ENCODE data around the gene KCNQ1. TPM values are rescaled to one million over a fixed set of nuclear protein-coding genes. Genes with fewer than 3 reads are reported as not detected.

KCNQ1 gene
- total and polyA plus RNA-seq, 8 donors, result 14.0 to 61.1 (median 46.7) TPM

DNA sequence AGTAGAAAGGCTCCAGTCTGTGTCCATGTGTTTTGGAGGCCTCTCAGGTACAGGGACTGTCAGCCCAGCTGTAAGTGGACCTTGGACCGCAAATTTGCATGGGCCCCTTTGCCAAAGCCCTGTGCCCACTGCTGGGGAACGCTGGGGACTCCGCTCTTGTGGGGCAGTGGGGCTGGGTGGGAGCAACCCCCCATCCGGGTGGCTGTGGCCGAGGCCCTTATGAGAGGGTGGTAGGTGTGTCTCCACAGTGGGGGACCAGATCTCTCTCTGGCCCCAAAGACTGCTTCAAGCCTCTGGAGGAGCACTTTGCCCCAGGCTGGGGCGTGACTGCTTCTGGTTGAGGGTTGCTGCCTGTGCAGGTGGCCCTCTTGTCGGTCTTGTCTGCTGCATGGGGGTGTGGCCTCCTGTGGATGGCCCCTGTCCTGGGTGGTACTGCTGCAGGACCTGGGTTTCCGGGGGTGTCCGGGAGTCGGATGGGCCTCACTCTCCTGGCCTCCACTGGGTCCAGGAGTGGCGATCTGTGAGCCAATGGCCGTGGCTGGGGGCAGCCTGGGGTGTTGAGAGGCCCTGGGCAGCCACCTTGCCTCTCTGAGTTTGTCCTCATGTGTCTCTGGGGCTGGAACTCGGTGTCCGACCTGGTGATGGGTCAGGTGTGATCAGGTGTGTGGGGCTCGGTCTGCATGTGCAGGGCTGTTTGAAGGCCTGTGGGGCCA lies 15.9 kb downstream of the KCNQ1 start:
- intact Hi-C loops (cut with DNase I), result no loop called here
- H3K4me1 ChIP-seq, result peaks cover 44 to 59% (median 54%) of the 10 kb centered on the region in 3 donors
- no peaks in the 10 kb centered on the region for H3K9me3 ChIP-seq
- no peak overlapping the region for H3K4me3 ChIP-seq
- ATAC-seq (peak in 1 of 4 donors; percentile 3), FAIRE-seq (no peak), DNase-seq (peak in 1 of 6 donors; percentile 76)
- H3K36me3 ChIP-seq, result no peaks in the 10 kb centered on the region
- WGBS, 2 donors, result 68 to 77% methylated on average over 15 of the region's 15 CpGs
- TF ChIP-seq, protein P1, sequence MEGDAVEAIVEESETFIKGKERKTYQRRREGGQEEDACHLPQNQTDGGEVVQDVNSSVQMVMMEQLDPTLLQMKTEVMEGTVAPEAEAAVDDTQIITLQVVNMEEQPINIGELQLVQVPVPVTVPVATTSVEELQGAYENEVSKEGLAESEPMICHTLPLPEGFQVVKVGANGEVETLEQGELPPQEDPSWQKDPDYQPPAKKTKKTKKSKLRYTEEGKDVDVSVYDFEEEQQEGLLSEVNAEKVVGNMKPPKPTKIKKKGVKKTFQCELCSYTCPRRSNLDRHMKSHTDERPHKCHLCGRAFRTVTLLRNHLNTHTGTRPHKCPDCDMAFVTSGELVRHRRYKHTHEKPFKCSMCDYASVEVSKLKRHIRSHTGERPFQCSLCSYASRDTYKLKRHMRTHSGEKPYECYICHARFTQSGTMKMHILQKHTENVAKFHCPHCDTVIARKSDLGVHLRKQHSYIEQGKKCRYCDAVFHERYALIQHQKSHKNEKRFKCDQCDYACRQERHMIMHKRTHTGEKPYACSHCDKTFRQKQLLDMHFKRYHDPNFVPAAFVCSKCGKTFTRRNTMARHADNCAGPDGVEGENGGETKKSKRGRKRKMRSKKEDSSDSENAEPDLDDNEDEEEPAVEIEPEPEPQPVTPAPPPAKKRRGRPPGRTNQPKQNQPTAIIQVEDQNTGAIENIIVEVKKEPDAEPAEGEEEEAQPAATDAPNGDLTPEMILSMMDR (IDR thresholded peaks at IDR 0.05), result no peak
- H3K27me3 ChIP-seq, result no peaks in the 10 kb centered on the region
- peak overlapping the region; percentile 57 to 96 (median 92) for H3K27ac ChIP-seq

DNA sequence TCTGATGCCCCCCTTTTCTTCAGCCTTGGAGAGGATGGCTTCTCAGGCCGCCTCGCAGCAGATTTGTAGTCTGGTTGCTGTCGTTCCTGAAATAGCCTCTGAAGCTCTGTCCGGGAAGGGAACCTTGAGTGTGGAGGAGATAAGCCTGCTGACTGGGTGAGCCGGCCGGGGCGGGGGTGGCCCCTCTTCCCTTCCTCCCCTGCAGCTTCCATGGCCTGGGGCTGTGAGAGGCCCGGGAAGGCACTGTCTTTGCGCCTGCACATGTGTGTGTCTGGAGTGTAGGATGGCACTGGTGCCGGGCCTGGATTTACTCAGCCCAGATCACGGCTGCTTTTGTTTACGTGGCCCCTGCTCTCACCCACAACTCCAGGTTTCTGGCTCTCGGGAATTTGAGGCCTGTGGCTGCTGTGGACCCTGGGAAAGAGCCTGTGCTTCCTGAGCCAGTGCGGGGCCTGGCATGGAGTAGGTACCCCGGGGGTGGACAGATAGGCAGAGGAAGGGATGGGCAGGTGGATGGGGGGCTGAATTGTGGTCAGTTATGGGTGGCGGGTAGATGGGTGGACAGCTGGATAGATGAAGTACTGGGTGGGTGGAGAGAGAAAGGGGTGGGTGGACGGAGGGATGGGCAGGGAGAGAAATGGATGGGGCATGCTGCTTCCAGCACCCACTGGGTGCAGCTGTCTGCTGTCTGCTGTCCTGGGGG lies 16.6 kb downstream of the KCNQ1 start:
- 45 to 46% methylated on average over 17 of the region's 17 CpGs for WGBS, 2 donors
- Histone ChIP-seq H3K36me3 (no peaks in the 10 kb centered on the region), H3K4me3 (no peak overlapping the region), H3K9me3 (no peaks in the 10 kb centered on the region), H3K27ac (peak overlapping the region; percentile 84 to 96 (median 92)), H3K4me1 (peaks cover 44 to 61% (median 55%) of the 10 kb centered on the region in 3 donors), H3K27me3 (no peaks in the 10 kb centered on the region)
- DNase-seq (peak in 3 of 6 donors; percentile 56 to 68 (median 65)), FAIRE-seq (no peak), ATAC-seq (peak in 3 of 4 donors; percentile 5 to 43 (median 39))
- TF ChIP-seq, protein P1 (IDR thresholded peaks at IDR 0.05), result no peak
- intact Hi-C loops (cut with DNase I), result no loop called here

DNA sequence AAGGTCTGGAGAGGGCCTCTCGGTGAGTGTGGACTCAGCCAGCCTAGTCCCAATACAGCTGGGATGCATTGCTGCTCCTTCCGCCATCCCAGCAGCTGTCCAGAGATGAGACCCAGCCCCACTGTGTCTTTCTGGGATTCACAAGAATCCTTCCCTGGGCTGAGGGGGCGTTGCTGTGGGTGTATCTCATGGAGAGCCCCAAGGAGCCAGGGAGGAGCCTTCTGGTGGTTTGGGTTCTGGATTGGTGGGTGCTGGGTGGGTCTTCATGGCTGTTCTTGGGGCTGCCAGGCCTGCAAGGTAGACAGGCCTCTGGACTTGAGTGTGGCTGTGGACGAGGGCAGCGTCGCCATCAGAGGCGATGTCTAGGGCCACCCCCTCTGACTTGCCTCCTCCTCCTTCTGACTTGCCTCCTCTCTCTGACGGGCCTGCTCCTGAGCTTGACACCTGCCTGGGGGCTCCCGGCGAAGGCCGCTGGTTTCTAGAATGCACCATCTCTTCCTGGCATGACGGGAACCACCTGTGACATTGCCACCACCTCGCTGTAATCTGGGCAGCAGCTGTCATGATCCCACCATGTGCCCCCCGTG lies 17.2 kb downstream of the KCNQ1 start:
- ATAC-seq, result no peak
- H3K9me3 ChIP-seq, result no peaks in the 10 kb centered on the region
- peak overlapping the region; percentile 84 to 96 (median 92) for H3K27ac ChIP-seq
- no peak for FAIRE-seq
- intact Hi-C loops (cut with DNase I), result no loop called here
- H3K27me3 ChIP-seq, result no peaks in the 10 kb centered on the region
- peaks cover 44 to 61% (median 55%) of the 10 kb centered on the region in 3 donors for H3K4me1 ChIP-seq
- TF ChIP-seq, protein P1 (IDR thresholded peaks at IDR 0.05), result no peak
- no peaks in the 10 kb centered on the region for H3K36me3 ChIP-seq
- 64 to 73% methylated on average over 14 of the region's 14 CpGs for WGBS, 2 donors
- no peak overlapping the region for H3K4me3 ChIP-seq
- DNase-seq, result peak in 2 of 6 donors; percentile 57 to 77

DNA sequence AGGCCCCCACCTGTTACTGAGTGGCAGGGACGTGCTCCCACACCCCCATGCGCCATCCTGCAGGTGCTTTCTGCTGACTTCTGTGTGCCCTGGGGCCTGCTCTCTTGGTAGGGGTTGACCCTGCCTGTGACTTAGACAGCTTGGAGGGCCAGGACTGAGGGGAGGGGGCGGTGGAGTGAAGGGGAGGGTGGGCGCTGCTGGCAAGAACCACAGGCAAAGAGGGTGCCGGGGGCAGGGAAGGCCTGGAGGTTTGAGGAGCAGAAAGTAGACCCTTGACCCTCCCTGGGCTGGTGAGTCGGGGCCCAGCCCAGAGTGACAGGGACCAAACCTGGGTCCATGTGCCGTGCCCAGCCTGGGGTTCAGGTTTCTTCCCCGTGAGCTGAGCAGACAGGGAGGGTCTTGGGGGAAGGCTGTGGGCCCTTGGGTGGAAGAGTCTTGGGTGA lies 17.8 kb downstream of the KCNQ1 start:
- Histone ChIP-seq H3K36me3 (no peaks in the 10 kb centered on the region), H3K4me3 (no peak overlapping the region), H3K4me1 (peaks cover 44 to 61% (median 55%) of the 10 kb centered on the region in 3 donors), H3K9me3 (no peaks in the 10 kb centered on the region), H3K27ac (peak overlapping the region; percentile 84 to 96 (median 92)), H3K27me3 (no peaks in the 10 kb centered on the region)
- intact Hi-C loops (cut with DNase I), result no loop called here
- ATAC-seq (peak; percentile 2 to 6 (median 2)), FAIRE-seq (no peak), DNase-seq (peak in 1 of 6 donors; percentile 48)
- TF ChIP-seq, protein P1 (IDR thresholded peaks at IDR 0.05), result no peak
- WGBS, 2 donors, result 74 to 75% methylated on average over 8 of the region's 8 CpGs
